Activated CD4-positive, alpha-beta memory T cell treated with anti-CD3 and anti-CD28 coated beads for 36 hours (primary cell): ENCODE data around the gene DYNC1I1. TPM values are rescaled to one million over a fixed set of nuclear protein-coding genes. Genes with fewer than 3 reads are reported as not detected.

Experiments
- CTCF ChIA-PET: fragments of 350-600 bp; sonication (Branson Sonifier 250); formaldehyde crosslinking; loops from one replicate; lab custom pipeline; 2021; ENCODE audit warnings: antibody characterized with exemption, inconsistent platforms; lab: Charles Lee
- POLR2A ChIA-PET: fragments of 350-600 bp; sonication (Branson Sonifier 250); formaldehyde crosslinking; loops from one replicate; lab custom pipeline; 2021; ENCODE audit warnings: antibody characterized with exemption; lab: Charles Lee
- DNase-seq: peaks from one replicate; pipeline ENCODE4 v3.0.0-alpha.2; 2020
- H3K27ac Mint-ChIP-seq: one replicate; pipeline ENCODE4 v1.8.0; 2021; ENCODE audit warnings: mixed read lengths
- H3K27me3 Mint-ChIP-seq: one replicate; pipeline ENCODE4 v1.8.0; 2021; ENCODE audit warnings: mixed read lengths
- H3K36me3 Mint-ChIP-seq: one replicate; pipeline ENCODE4 v1.8.0; 2021; ENCODE audit warnings: mixed read lengths
- H3K4me1 Mint-ChIP-seq: one replicate; pipeline ENCODE4 v1.8.0; 2021; ENCODE audit warnings: low read depth, mixed read lengths
- H3K4me3 Mint-ChIP-seq: one replicate; pipeline ENCODE4 v1.8.0; 2021; ENCODE audit warnings: mild to moderate bottlenecking, mixed read lengths
- H3K9me3 Mint-ChIP-seq: one replicate; pipeline ENCODE4 v1.8.0; 2021; ENCODE audit warnings: mixed read lengths
- intact Hi-C: fragments of 100-400 bp; cut with micrococcal nuclease; formaldehyde crosslinking; loops from one replicate; pipeline ENCODE4 v1.15.1; 2023
- total RNA-seq, 2 experiments: library from RNA; stranded (reverse); gene quantifications; one replicate each; pipeline ENCODE4 v1.2.3, GENCODE V29; 2021

DYNC1I1 gene
- total RNA-seq, 2 experiments from 2014 or later, result not detected

GRCh38 chr7:96120445-96121225, 348.3 kb downstream of the DYNC1I1 start:
- H3K9me3 Mint-ChIP-seq, result no peaks in the 10 kb centered on the region
- DNase-seq, result no peak
- no peaks in the 10 kb centered on the region for H3K4me1 Mint-ChIP-seq
- intact Hi-C loops, result no loop called here
- H3K27me3 Mint-ChIP-seq, result no peaks in the 10 kb centered on the region
- POLR2A ChIA-PET, result no interaction called here
- peaks cover 18% of the 10 kb centered on the region for H3K36me3 Mint-ChIP-seq
- no peak overlapping the region for H3K4me3 Mint-ChIP-seq
- no peak overlapping the region for H3K27ac Mint-ChIP-seq
- CTCF ChIA-PET, result no interaction called here

GRCh38 chr7:96121752-96122151, 349.4 kb downstream of the DYNC1I1 start:
- DNase-seq, result no peak
- CTCF ChIA-PET, result no interaction called here
- Mint-ChIP-seq H3K4me3 (no peak overlapping the region), H3K36me3 (peaks cover 18% of the 10 kb centered on the region), H3K27me3 (no peaks in the 10 kb centered on the region), H3K27ac (no peak overlapping the region), H3K9me3 (no peaks in the 10 kb centered on the region), H3K4me1 (no peaks in the 10 kb centered on the region)
- POLR2A ChIA-PET, result no interaction called here
- intact Hi-C loops, result no loop called here

- CTCF ChIA-PET, result no interaction called here
- Mint-ChIP-seq H3K4me3 (no peak overlapping the region), H3K4me1 (no peaks in the 10 kb centered on the region), H3K9me3 (no peaks in the 10 kb centered on the region), H3K27ac (no peak overlapping the region), H3K27me3 (no peaks in the 10 kb centered on the region), H3K36me3 (peaks cover 18% of the 10 kb centered on the region)
- POLR2A ChIA-PET, result no interaction called here
- intact Hi-C loops, result no loop called here
- no peak for DNase-seq
These were observed 350.4 kb downstream of the DYNC1I1 start for GRCh38 chr7:96122746-96123145.

GRCh38 chr7:96126382-96126781, 354.0 kb downstream of the DYNC1I1 start:
- intact Hi-C loops, result no loop called here
- Mint-ChIP-seq H3K36me3 (peaks cover 22% of the 10 kb centered on the region), H3K27me3 (no peaks in the 10 kb centered on the region), H3K4me3 (no peak overlapping the region), H3K27ac (no peak overlapping the region), H3K4me1 (no peaks in the 10 kb centered on the region), H3K9me3 (no peaks in the 10 kb centered on the region)
- no peak for DNase-seq
- CTCF ChIA-PET, result interaction anchor here (0.8 kb wide), 1 partner anchor 97 kb away, joined by 3 read pairs; no protein-coding TSS in a partner anchor
- POLR2A ChIA-PET, result no interaction called here

GRCh38 chr7:96127746-96128145, 355.4 kb downstream of the DYNC1I1 start:
- CTCF ChIA-PET, result no interaction called here
- POLR2A ChIA-PET, result no interaction called here

GRCh38 chr7:96131525-96131924, 359.2 kb downstream of the DYNC1I1 start:
- no peaks in the 10 kb centered on the region for H3K9me3 Mint-ChIP-seq
- DNase-seq, result no peak
- intact Hi-C loops, result no loop called here
- no peak overlapping the region for H3K4me3 Mint-ChIP-seq
- POLR2A ChIA-PET, result no interaction called here
- CTCF ChIA-PET, result no interaction called here
- no peaks in the 10 kb centered on the region for H3K4me1 Mint-ChIP-seq
- no peaks in the 10 kb centered on the region for H3K27me3 Mint-ChIP-seq
- peaks cover 37% of the 10 kb centered on the region for H3K36me3 Mint-ChIP-seq
- H3K27ac Mint-ChIP-seq, result no peak overlapping the region

More at GRCh38 chr7:96127746-96128145, 355.4 kb downstream of the DYNC1I1 start:
- Mint-ChIP-seq H3K4me1 (no peaks in the 10 kb centered on the region), H3K36me3 (peaks cover 24% of the 10 kb centered on the region), H3K4me3 (no peak overlapping the region), H3K9me3 (no peaks in the 10 kb centered on the region), H3K27me3 (no peaks in the 10 kb centered on the region), H3K27ac (no peak overlapping the region)
- intact Hi-C loops, result no loop called here
- no peak for DNase-seq

- DNase-seq, result no peak
- Mint-ChIP-seq H3K36me3 (peaks cover 26% of the 10 kb centered on the region), H3K4me1 (no peaks in the 10 kb centered on the region), H3K27me3 (no peaks in the 10 kb centered on the region), H3K4me3 (no peak overlapping the region), H3K9me3 (no peaks in the 10 kb centered on the region), H3K27ac (no peak overlapping the region)
- intact Hi-C loops, result no loop called here
- ChIA-PET CTCF (no interaction called here), POLR2A (no interaction called here)
These were observed 362.9 kb downstream of the DYNC1I1 start for GRCh38 chr7:96135241-96135640.

- POLR2A ChIA-PET, result no interaction called here
- DNase-seq, result no peak
- CTCF ChIA-PET, result no interaction called here
- intact Hi-C loops, result no loop called here
- H3K4me3 Mint-ChIP-seq, result no peak overlapping the region
- no peaks in the 10 kb centered on the region for H3K4me1 Mint-ChIP-seq
- H3K36me3 Mint-ChIP-seq, result peaks cover 20% of the 10 kb centered on the region
- H3K27ac Mint-ChIP-seq, result no peak overlapping the region
- H3K9me3 Mint-ChIP-seq, result no peaks in the 10 kb centered on the region
- no peaks in the 10 kb centered on the region for H3K27me3 Mint-ChIP-seq
These were observed 364.4 kb downstream of the DYNC1I1 start for GRCh38 chr7:96136600-96137239.

GRCh38 chr7:96143495-96144259, 371.3 kb downstream of the DYNC1I1 start:
- H3K27ac Mint-ChIP-seq, result no peak overlapping the region
- no peaks in the 10 kb centered on the region for H3K27me3 Mint-ChIP-seq
- ChIA-PET CTCF (no interaction called here), POLR2A (no interaction called here)
- no peak for DNase-seq
- H3K4me3 Mint-ChIP-seq, result no peak overlapping the region
- H3K4me1 Mint-ChIP-seq, result no peaks in the 10 kb centered on the region
- H3K36me3 Mint-ChIP-seq, result peaks cover 28% of the 10 kb centered on the region
- intact Hi-C loops, result no loop called here
- H3K9me3 Mint-ChIP-seq, result no peaks in the 10 kb centered on the region

- intact Hi-C loops, result no loop called here
- ChIA-PET CTCF (no interaction called here), POLR2A (no interaction called here)
- no peaks in the 10 kb centered on the region for H3K27me3 Mint-ChIP-seq
- peaks cover 31% of the 10 kb centered on the region for H3K36me3 Mint-ChIP-seq
- H3K4me1 Mint-ChIP-seq, result no peaks in the 10 kb centered on the region
- H3K4me3 Mint-ChIP-seq, result no peak overlapping the region
- no peak for DNase-seq
- H3K27ac Mint-ChIP-seq, result no peak overlapping the region
- no peaks in the 10 kb centered on the region for H3K9me3 Mint-ChIP-seq
These were observed 371.8 kb downstream of the DYNC1I1 start for GRCh38 chr7:96144260-96144526.
